Measurements from ENCODE around the gene STK11.
A peak's percentile ranks its signal among the peaks of the same experiment; 100 is the strongest.

The STK11 gene

DNA sequence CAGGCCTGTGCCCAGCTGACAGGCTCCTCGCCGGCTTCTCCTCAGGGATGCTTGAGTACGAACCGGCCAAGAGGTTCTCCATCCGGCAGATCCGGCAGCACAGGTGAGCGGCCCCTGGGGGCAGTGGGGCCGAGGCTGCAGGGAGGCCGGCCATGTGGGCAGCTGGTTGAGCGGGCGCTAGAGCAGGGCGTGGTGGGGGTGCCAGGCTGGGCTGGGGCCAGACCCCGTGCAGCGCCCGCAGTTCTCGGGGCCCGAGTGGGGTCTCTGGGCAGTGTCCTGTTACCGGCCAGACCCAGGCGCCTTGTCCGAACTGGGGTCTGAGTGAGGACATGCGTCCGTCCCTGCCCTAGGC, 16.3 kb downstream of the STK11 start:
- Histone ChIP-seq H3K4me1 (ENCODE audit: low read length) (no peaks in the 10 kb centered on the region), H3K9me3 (ENCODE audit: insufficient read depth, low read length) (no peaks in the 10 kb centered on the region), H3K9ac (ENCODE audit: low read length) (no peak overlapping the region), H3K27ac (ENCODE audit: low read length) (no peak overlapping the region), H3K27me3 (ENCODE audit: low read depth, low read length) (no peaks in the 10 kb centered on the region), H3K36me3 (replicated peaks; ENCODE audit: low read depth, low read length) (peaks cover 11% of the 10 kb centered on the region), H4K20me1 (ENCODE audit: insufficient read depth, low read length) (peaks cover 29% of the 10 kb centered on the region), H3K4me2 (ENCODE audit: low read length) (no peak overlapping the region), H3K4me3 (ENCODE audit: low read length) (no peak overlapping the region), H2AFZ (ENCODE audit: low read depth, low read length) (no peak overlapping the region), H3K79me2 (ENCODE audit: low read length) (peaks cover 18% of the 10 kb centered on the region; the same call in 1 of the 2 replicates)
- TF ChIP-seq, protein P1, sequence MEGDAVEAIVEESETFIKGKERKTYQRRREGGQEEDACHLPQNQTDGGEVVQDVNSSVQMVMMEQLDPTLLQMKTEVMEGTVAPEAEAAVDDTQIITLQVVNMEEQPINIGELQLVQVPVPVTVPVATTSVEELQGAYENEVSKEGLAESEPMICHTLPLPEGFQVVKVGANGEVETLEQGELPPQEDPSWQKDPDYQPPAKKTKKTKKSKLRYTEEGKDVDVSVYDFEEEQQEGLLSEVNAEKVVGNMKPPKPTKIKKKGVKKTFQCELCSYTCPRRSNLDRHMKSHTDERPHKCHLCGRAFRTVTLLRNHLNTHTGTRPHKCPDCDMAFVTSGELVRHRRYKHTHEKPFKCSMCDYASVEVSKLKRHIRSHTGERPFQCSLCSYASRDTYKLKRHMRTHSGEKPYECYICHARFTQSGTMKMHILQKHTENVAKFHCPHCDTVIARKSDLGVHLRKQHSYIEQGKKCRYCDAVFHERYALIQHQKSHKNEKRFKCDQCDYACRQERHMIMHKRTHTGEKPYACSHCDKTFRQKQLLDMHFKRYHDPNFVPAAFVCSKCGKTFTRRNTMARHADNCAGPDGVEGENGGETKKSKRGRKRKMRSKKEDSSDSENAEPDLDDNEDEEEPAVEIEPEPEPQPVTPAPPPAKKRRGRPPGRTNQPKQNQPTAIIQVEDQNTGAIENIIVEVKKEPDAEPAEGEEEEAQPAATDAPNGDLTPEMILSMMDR (IDR thresholded peaks at IDR 0.05; ENCODE audit: low read depth, low read length): no peak
- no peak for TF ChIP-seq EZH2phosphoT487 (IDR thresholded peaks at IDR 0.05; ENCODE audit: low read depth)

DNA sequence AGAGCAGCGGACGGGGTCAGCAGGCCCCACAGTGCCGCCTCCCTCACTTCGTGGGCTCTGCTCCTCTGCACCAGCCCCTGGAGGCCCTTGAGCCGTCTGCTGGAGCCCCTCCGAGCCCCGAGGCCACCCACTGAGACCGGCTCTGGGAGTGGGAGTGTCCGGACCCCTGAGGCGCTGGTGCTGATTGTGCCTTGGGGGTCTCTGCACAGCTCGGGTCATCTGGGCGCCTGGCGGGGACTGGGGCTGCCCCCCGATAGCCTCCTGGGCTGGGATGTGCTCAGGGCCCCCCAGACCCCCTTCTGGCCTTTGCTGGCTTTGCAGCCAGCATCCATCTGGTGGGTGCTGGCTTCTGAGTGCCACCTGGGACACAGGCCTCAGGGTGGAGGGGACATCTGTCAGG, 16.8 kb downstream of the STK11 start:
- H3K27me3 ChIP-seq (ENCODE audit: low read depth, low read length): no peaks in the 10 kb centered on the region
- H3K79me2 ChIP-seq (ENCODE audit: low read length): peaks cover 13% of the 10 kb centered on the region; the same call in 1 of the 2 replicates
- no peak overlapping the region for H3K4me2 ChIP-seq (ENCODE audit: low read length)
- H3K4me3 ChIP-seq (ENCODE audit: low read length): no peak overlapping the region
- peaks cover 24% of the 10 kb centered on the region for H4K20me1 ChIP-seq (ENCODE audit: insufficient read depth, low read length)
- TF ChIP-seq, protein P1 (IDR thresholded peaks at IDR 0.05; ENCODE audit: low read depth, low read length): no peak
- TF ChIP-seq EZH2phosphoT487 (IDR thresholded peaks at IDR 0.05; ENCODE audit: low read depth): no peak
- no peak overlapping the region for H3K27ac ChIP-seq (ENCODE audit: low read length)
- no peak overlapping the region for H3K9ac ChIP-seq (ENCODE audit: low read length)
- no peaks in the 10 kb centered on the region for H3K9me3 ChIP-seq (ENCODE audit: insufficient read depth, low read length)
- H2AFZ ChIP-seq (ENCODE audit: low read depth, low read length): no peak overlapping the region
- H3K4me1 ChIP-seq (ENCODE audit: low read length): no peaks in the 10 kb centered on the region
- H3K36me3 ChIP-seq (replicated peaks; ENCODE audit: low read depth, low read length): peaks cover 13% of the 10 kb centered on the region

DNA sequence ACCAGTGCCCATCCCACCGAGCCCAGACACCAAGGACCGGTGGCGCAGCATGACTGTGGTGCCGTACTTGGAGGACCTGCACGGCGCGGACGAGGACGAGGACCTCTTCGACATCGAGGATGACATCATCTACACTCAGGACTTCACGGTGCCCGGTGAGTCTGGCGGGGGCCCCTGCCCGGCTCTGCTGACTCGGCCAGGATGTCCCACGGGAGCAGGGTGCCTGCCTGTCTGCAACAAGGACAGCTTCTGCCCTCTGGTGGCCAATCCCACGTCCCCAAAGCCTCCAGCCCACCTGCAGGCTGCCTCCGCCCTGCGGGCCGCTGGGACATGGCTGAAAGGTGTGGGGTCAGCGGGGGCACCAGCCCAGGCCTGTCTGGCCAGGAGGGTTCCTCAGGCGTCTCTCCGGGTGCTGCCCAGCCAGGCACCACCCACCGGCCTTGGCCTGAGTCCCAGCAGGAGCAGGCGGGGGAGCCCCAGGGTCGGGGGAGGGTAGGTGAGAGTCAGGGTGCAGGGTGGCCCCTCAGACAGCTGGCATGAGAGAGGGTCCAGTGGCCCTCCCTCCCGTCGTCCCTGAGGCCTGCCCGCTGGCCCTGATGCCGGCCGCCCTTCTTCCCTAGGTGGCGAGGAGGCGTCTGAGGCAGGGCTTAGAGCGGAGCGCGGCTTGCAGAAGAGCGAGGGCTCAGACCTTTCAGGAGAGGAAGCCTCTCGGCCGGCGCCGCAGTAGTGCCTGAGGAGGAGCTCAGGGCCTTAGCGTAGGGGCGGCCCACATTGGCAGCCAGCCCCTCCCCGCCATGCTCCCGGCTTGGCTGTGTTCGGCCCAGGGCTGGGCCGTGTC, 17.7 kb downstream of the STK11 start:
- peaks cover 6% of the 10 kb centered on the region; the same call in 1 of the 2 replicates for H3K79me2 ChIP-seq (ENCODE audit: low read length)

More for the DNA sequence above, 17.7 kb downstream of the STK11 start:
- Histone ChIP-seq H3K9me3 (ENCODE audit: insufficient read depth, low read length) (no peaks in the 10 kb centered on the region), H4K20me1 (ENCODE audit: insufficient read depth, low read length) (peaks cover 16% of the 10 kb centered on the region), H3K27ac (ENCODE audit: low read length) (no peak overlapping the region), H3K4me2 (ENCODE audit: low read length) (no peak overlapping the region), H2AFZ (ENCODE audit: low read depth, low read length) (no peak overlapping the region), H3K36me3 (replicated peaks; ENCODE audit: low read depth, low read length) (peaks cover 21% of the 10 kb centered on the region), H3K4me1 (ENCODE audit: low read length) (no peaks in the 10 kb centered on the region), H3K9ac (ENCODE audit: low read length) (no peak overlapping the region), H3K27me3 (ENCODE audit: low read depth, low read length) (no peaks in the 10 kb centered on the region), H3K4me3 (ENCODE audit: low read length) (no peak overlapping the region)
- TF ChIP-seq EZH2phosphoT487 (IDR thresholded peaks at IDR 0.05; ENCODE audit: low read depth): no peak
- TF ChIP-seq, protein P1 (IDR thresholded peaks at IDR 0.05; ENCODE audit: low read depth, low read length): peak; percentile 69
